Measurements from ENCODE around the gene EBNA1BP2.

DNA sequence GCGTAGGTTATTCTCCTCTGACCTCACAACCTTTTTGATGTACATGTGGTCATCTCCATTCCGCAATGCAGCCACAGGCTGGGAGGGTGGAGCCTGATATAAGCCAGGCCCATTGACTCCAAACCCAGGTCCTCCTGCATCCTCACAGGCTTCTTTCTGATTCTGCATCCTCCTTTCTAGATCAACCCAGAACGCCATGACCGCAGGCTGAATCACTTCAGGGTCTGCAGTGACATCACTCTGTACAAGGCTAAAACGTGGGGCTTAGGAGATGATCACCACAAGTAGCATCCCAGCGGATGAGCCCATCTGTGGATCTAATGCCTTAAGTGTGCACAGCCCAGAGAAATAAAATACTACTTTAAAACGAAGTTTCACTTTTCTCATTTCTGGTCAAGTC is 16.1 kb downstream of the EBNA1BP2 start:
- TF ChIP-seq, protein P1, sequence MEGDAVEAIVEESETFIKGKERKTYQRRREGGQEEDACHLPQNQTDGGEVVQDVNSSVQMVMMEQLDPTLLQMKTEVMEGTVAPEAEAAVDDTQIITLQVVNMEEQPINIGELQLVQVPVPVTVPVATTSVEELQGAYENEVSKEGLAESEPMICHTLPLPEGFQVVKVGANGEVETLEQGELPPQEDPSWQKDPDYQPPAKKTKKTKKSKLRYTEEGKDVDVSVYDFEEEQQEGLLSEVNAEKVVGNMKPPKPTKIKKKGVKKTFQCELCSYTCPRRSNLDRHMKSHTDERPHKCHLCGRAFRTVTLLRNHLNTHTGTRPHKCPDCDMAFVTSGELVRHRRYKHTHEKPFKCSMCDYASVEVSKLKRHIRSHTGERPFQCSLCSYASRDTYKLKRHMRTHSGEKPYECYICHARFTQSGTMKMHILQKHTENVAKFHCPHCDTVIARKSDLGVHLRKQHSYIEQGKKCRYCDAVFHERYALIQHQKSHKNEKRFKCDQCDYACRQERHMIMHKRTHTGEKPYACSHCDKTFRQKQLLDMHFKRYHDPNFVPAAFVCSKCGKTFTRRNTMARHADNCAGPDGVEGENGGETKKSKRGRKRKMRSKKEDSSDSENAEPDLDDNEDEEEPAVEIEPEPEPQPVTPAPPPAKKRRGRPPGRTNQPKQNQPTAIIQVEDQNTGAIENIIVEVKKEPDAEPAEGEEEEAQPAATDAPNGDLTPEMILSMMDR (IDR thresholded peaks at IDR 0.05), result no peak
- no peak for TF ChIP-seq POLR2AphosphoS5 (IDR thresholded peaks at IDR 0.05)
- TF ChIP-seq POLR2A (IDR thresholded peaks at IDR 0.05; ENCODE audit: low read depth), result no peak
- TF ChIP-seq EP300 (IDR thresholded peaks at IDR 0.05), result no peak

Measured in esophagus muscularis mucosa (tissue), 4 donors.